Activated effector memory CD4-positive, alpha-beta T cell treated with anti-CD3 and anti-CD28 coated beads, Interleukin-2, amount 50 U/mL, for 16 hours (primary cell): ENCODE measurements around the gene SLC4A7.
"Not testable (repeated sequence)": the region's sequence is repeated elsewhere in the genome, so short reads cannot be mapped to it uniquely, and the experiment has no call there.

Experiments
- DNase-seq: peaks from one replicate; pipeline ENCODE4 v3.0.0-alpha.2; 2020

The SLC4A7 gene

GRCh38 chr3:27426926-27427325 lies 57.3 kb downstream of the SLC4A7 start:
- DNase-seq, result no peak

GRCh38 chr3:27425896-27426565 lies 58.2 kb downstream of the SLC4A7 start:
- DNase-seq, result no peak

- not testable (repeated sequence) for DNase-seq
These were observed 59.2 kb downstream of the SLC4A7 start for GRCh38 chr3:27424812-27425521.

- DNase-seq, result no peak
These were observed 60.7 kb downstream of the SLC4A7 start for GRCh38 chr3:27423463-27423862.

- DNase-seq, result no peak
These were observed 61.6 kb downstream of the SLC4A7 start for GRCh38 chr3:27422617-27423016.

- no peak for DNase-seq
These were observed 69.0 kb downstream of the SLC4A7 start for GRCh38 chr3:27415202-27415601.

GRCh38 chr3:27392950-27393679 lies 91.1 kb downstream of the SLC4A7 start:
- no peak for DNase-seq

- not testable (repeated sequence) for DNase-seq
These were observed 91.8 kb downstream of the SLC4A7 start for GRCh38 chr3:27392414-27392813.

- DNase-seq, result no peak
These were observed 92.4 kb downstream of the SLC4A7 start for GRCh38 chr3:27391796-27392195.

- no peak for DNase-seq
These were observed 96.6 kb downstream of the SLC4A7 start for GRCh38 chr3:27387625-27388024.

- no peak for DNase-seq
These were observed 98.7 kb downstream of the SLC4A7 start for GRCh38 chr3:27385504-27385903.

- DNase-seq, result no peak
These were observed 100.0 kb downstream of the SLC4A7 start for GRCh38 chr3:27384191-27384590.

GRCh38 chr3:27380433-27381357 lies 103.5 kb downstream of the SLC4A7 start:
- no peak for DNase-seq

GRCh38 chr3:27378331-27378730 lies 105.9 kb downstream of the SLC4A7 start:
- DNase-seq, result no peak

GRCh38 chr3:27376109-27376772 lies 107.9 kb downstream of the SLC4A7 start:
- no peak for DNase-seq

- DNase-seq, result peak; percentile 96
These were observed 115.2 kb downstream of the SLC4A7 start, which contains the start of gene NEK10 for GRCh38 chr3:27368831-27369607. Gene NEK10, minus strand, starts transcription at chr3:27369383. Its CDS starts 16,501 bp downstream, at chr3:27352882.

- no peak for DNase-seq
These were observed 118.1 kb downstream of the SLC4A7 start for GRCh38 chr3:27366062-27366591.

GRCh38 chr3:27360113-27361078 lies 123.8 kb downstream of the SLC4A7 start:
- no peak for DNase-seq

- DNase-seq, result no peak
These were observed 125.8 kb downstream of the SLC4A7 start for GRCh38 chr3:27358372-27358771.
